ENCODE results near the gene SNX17.

Gene SNX17

DNA sequence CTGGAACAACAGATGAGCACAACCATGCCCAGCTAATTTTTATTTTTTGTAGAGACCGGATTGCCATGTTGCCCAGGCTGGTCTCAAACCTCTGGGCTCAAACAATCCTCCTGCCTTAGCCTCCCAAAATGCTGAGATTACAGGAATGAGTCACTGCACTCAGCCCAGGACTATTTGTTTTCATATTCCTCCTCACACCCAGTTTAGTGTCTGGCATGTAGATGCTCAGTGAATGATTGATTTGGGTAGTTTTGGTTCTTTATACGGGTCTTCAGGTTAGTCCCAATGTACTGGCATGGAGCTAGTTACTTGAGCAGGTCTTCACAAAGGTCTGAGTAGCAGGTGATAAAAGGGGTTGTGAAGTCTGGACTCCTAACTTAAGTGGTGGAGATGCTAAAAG, 6.5 kb upstream of the SNX17 start:
- DNase-seq (ENCODE audit: low spot score) = no peak

DNA sequence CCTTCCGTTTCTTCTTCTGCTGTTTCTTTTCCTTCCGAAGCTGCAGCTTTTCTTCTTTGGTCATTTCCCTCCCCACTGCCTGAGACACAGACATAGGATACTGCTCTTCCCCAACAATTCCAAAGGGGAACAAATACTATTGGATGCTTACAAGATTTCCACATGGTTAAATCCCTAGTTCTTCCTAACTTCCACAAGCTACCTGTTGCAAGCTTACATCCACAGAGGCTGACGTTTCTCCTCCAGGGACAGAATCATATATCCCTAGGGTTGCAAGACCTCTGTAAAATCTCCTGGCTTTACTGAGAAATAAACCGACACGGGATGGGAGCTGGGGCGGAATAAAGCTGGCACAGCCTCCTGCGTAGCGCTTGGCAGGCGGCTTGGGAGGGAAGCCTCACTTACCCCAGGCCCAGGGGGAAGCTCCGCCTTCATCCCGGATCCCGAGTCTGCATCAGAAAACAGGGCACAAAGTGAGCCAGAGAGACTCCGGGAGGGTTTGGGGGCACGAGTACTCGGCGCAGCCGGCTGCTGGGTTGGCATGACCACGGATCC, 868 bp upstream of the SNX17 start:
- peak; percentile 85 for DNase-seq (ENCODE audit: low spot score)

DNA sequence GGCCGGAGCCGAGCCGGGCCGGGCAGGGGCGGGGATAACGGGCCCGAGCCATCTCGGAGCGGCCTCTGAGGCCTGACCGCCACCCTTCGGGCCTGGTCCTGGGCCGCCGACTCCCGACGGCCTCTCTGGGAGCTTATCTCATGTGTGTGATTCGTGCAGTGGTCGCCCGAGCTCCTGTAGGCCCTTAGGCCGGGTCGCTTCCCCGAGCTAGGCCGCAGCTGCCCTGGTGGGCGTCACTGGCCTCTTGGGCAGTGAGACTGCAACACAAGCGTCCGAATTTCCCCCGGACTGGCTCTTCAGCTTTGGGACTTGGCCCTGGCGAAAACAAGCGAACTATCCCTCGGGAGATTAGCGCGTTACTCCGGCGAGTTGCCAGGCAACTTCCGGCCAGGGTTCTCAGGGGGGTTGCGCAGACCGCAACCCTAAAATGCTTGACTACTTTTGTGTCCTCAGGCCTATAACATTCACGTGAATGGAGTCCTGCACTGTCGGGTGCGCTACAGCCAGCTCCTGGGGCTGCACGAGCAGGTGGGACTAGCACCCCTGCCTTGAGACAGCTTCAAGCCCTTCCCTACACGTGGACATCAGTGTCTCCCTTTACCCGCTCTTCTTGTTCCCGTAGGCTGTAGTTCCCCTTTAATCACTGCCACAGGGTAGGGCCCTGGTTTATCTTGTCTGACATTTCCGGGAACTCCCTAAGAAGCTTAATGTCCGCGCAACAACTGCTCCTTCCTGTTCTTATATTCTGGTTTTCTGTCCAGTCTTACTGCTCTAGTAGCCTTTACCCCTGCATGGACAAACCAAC, 602 bp downstream of the SNX17 start:
- DNase-seq (ENCODE audit: low spot score) = no peak

DNA sequence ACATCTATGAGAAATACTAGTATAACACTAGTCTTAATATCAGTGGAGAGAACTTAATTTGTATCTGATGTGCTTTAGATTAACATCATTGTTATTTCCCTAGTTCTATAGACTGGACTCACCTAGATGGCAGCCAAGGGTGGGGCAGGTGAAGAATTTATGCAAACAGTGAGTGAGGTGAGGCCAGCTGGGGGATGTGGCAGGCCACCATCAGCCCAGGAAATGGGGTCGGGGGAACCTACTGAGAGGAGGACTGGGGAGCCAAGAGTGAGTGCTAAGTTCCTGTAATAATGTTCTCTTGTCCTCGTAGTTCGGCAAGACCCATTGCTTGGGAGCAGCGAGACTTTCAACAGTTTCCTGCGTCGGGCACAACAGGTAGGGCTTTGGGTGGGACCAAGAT, 2.5 kb downstream of the SNX17 start:
- no peak for DNase-seq (ENCODE audit: low spot score)

DNA sequence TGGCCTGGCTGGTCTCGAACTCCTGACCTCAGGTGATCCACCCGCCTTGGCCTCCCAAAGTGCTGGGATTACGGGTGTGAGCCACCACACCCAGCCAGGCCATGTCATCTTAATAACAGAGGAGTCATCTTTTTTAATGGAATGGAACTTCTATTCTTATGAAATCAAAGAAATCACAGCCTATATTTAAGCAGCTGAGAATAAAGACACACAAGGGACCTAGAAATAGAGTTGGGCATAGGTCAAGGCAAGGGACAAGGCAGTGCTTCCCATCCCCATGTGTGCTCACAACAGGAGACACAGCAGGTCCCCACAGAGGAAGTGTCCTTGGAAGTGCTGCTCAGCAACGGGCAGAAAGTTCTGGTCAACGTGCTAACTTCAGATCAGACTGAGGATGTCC, 3.2 kb downstream of the SNX17 start:
- DNase-seq (ENCODE audit: low spot score) = no peak

DNA sequence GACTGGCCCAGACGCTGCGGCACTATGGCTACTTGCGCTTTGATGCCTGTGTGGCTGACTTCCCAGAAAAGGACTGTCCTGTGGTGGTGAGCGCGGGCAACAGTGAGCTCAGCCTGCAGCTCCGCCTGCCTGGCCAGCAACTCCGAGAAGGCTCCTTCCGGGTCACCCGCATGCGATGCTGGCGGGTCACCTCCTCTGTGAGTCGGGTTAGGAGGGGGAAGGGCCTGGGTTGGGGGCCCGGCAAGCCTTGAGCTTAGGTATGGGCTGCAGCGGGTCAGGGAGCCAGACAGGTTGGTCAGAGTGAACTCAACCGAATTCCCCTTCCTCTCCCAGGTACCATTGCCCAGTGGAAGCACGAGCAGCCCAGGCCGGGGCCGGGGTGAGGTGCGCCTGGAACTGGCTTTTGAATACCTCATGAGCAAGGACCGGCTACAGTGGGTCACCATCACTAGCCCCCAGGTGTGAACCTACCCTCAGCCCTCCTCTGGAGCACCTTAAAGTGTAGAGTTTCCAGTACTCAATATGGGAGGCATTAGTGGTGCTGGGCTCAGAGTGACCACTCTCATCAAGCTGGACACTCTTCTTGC, 5.2 kb downstream of the SNX17 start:
- DNase-seq (ENCODE audit: low spot score) = no peak

DNA sequence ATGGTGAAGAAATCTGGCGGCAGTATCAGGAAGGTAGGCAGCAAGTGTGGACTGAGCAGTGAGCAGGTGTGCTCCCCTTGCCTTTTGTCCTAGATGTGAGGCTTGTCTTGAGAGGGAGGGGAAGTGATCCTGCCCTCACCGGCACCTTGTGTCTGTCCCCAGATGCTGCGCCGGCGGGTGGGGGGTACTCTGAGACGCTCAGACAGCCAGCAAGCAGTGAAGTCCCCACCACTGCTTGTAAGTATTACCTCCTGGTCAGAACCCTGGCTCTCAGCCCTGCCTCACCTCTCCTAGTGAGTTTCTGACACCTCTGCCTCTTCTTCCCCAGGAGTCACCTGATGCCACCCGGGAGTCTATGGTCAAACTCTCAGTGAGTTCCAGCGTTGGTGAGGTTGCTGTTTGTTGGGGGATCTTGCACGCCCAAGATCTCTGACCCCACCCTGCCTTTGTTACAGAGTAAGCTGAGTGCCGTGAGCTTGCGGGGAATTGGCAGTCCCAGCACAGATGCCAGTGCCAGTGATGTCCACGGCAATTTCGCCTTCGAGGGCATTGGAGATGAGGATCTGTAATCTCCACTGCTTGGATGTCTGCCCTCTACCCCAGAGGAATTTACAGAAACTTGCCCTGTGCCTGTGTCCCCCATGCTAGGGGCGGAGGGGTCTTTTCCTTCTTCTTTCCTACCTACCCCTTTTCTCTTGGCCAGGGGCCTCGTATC, 5.9 kb downstream of the SNX17 start:
- no peak for DNase-seq (ENCODE audit: low spot score)

DNA sequence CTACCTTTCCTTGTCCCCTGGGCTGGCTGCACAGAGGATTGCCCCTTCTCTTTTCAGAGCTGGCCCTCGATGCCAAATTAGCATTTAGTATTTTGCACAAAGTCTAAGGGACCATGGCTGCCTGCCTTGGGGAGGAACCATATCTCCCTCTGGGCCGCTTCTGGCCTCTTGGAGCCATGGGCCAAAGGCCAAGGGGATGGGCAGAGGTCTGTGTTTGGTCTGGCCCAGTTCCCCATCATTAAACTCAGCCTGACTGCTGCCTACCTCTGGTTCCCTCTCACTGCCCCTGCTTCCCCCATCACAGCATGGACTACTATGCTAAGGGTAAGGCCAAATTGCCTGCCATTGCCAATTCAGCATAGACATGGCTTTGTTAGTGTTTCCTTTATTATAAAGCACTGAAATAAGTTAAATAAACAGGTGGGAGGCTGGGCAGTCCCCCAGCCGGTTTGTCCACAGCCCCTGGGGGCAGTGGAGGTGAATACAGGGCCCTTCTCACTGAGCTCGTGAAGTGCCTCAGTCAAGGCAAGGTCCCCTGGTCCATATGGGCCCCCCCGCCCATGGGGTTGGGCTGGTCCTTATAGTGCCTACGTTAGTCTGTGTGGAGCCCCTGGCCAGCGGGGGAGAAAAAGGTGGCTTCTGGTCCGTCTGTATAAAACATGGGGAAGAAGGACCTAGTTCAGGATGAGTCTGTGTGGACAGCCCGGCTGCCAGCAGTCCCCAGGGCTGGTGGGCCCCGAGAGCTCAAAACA, 6.6 kb downstream of the SNX17 start:
- DNase-seq (ENCODE audit: low spot score) = no peak

DNA sequence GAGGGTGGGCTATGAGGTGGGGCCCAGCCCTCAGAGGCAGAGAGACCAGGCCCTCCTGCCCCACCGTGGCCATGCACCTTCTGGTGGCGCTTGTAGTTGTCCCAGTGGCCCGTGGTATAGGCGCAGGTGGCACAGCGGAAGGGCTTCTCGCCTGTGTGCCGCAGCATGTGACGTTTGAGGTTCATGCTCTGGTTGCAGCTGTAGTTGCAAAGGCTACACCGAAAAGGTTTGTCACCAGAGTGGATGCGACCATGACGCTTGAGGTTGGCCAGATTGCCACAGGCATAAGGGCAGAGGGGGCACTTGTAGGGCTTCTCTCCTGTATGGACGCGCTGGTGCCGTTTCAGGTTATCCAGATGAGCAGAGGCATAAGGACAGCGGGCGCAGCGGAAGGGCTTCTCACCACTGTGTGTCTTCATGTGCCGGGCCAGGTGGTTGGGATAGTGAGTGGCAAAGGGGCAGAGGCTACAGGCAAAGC, 7.2 kb downstream of the SNX17 start:
- DNase-seq (ENCODE audit: low spot score) = no peak

DNA sequence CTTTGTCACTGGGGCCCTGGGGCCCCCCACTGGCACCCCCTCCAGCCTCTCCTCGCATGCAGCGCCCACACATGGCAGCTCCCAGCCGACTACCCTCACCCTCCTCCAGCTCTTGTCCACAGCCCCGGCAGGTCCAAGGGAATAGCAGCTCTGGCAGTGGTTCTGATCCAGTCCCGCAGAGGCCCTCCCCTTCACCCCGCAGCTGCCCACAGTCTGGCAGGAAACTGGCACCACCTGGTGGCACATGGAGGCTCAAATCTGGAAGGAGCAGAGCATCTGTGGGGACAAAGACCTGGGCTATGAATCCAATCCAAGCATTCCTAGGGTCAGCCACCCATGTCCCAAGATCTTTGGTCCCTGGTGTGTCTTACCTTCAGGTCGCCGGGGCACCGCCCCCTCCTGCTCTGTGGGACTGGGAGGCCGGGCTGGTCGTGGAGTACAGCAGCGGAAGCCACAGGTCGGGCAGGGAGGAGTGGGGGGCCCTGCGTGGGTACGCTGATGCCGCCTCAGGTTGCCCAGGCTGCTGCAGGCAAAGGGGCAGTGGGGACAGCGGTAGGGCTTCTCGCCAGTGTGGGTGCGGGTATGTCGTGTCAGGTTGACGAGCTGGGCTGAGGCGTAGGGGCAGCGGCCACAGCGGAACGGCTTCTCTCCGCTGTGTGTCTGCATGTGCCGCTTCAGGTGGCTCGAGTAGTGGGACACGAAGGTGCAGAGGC, 7.8 kb downstream of the SNX17 start:
- DNase-seq (ENCODE audit: low spot score) = no peak

DNA sequence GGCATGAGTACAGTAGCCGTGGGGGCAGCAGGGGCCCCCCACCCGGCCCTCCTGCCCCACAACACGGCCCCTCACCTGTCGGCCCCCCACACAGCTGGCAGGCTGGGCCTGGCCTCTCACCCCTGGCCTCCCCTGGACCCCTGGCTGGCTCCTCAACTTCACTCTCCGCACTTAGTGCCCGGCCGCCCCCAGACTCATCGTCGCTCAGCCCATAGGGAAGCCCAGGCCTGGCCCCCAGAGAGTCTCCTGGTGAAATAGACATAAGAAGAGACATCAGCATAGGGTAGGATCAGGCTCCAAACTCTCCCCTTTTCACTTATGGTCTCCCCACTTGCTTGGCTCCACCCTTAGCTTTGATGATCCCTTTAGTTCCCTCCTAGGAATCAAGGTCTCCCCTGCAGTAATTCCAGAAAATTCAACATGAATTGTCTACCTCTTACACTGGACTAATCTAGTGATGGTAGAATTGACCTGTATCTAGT, 8.4 kb downstream of the SNX17 start:
- no peak for DNase-seq (ENCODE audit: low spot score)

DNA sequence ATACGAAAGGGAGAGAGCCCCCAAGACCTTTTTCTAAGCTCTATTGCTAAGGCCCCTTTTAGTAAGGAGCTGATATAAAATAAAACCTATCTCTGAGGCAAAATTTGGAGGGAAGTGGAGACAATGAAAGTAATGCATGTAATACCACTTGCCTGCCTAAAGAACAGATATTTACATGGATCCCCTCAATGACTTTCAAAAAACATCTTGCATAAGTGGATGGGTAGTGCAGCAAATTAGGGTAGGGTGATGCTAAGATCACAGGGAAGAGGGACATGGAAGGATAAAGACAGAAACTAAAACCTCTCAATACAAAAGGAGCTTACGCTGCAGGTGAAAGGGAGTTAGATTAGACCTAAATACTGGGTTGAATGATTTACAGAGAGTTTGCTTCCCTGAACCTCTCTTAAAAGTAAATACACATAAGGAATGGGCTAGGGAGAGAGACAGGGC, 9.0 kb downstream of the SNX17 start:
- no peak for DNase-seq (ENCODE audit: low spot score)

DNA sequence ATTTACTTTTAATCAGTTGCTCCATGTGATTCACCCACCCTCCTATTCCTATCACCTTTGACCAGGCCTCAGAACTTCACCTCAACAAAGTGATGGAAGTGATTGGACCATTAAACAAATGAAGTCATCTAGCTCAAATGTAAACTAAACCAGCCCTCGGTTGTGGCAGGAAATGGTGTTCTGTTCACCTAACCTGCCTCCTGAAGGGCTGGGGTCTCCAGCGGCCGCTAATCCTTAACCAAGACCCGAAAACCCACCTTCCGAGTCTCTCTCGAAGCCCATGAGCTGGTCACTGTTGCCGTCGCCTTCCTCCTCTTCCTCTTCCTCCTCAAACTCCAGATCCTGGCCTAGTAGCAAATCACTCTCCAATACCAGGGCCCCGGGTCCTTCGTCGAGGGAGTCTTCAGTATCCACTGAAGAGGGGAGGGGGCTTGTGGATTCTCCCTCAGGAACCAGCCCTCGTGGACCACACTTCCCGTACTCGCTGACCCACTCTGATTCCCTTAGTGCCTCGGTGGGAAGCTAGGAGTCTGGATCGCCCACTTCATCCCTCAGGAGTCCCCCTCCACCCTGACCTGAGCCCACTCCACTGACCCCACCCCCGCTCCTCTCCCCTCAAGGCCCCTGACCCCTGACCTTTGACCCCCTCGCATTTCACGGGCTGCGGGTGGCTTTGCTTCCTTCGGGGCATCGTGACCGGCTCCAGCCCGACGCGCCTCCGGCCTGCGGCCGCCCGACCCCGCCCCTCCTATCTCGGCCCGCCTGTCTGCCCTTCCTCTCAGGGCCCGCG, 9.6 kb downstream of the SNX17 start:
- peak; percentile 44 for DNase-seq (ENCODE audit: low spot score)

DNA sequence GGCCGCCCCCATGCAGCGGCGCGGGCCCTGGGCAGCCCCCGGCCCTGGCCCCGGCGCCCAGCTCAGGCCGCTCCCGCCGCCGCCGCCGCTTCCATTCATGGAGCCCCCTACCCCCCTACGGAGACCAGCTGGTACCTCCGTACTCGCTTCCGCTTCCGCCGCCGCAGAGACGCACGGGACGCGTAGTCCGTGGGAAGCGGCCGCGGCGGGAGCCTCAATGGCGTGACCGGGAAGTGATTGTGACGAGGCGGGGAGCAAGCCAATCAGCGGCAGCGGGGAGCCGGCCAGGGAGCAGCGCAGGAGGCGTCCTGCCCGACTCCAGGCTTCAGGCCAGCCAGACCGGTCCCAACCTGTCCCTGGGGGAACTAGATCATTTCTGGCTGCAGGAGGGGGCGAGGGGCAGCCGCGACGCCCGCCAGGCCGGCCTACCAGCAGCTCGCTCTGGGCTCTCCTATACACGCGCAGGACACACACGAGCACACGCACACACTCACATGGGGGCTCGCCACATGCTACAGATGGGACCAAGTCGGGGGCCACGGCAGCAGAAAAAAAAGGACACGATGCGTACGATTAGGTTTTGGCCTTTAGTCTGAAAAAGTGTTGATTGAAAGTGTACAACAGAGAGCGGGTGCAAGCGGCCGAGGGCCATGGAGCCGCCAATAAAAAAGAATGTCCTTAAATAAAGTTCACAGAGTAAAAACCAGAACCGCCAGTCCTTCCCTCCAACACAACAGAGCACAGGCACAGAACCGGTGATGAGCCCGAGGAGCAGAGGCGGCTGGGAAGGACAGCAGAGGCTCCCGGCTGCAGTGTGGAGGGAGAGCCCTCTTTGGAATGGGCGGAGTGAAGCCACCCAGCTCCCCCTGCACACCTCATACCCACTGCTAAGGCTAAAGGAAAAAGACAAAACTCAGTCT, 10.5 kb downstream of the SNX17 start, which contains the start of gene ZNF513:
Gene ZNF513, minus strand, starts transcription at position 109 of the 920 bp plus-strand sequence. CDS start 208 bp downstream, outside the sequence.
- DNase-seq (ENCODE audit: low spot score) = peak; percentile 79

DNA sequence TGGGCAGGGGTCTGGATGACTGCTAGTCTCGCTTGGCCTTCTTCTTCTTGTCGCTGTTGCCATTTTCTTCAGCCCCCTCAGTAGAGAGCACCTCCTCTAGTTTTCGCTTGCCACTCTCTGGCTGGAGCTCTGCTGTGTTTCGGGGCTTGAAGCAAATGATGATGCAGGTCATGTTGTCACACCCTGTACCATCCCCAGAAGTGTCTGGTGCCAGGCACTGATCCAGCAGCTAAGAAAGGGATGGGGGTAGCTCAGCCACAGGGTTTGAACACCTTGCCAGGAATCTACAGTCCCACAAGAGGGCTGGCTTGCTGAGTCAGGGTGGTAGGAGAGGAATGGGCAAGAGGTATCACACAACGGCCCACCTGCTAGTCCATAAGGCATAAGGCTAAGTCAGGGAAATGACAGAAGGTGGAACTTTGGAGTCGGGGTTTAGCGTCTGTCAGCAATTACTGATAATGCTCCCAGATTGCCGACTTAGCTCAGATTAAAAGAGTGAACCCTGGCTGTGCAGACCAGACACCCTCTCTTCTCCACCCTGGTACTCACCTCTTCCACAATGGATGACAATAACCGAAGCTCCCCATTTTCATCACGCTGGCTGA, 11.3 kb downstream of the SNX17 start:
- no peak for DNase-seq (ENCODE audit: low spot score)

DNA sequence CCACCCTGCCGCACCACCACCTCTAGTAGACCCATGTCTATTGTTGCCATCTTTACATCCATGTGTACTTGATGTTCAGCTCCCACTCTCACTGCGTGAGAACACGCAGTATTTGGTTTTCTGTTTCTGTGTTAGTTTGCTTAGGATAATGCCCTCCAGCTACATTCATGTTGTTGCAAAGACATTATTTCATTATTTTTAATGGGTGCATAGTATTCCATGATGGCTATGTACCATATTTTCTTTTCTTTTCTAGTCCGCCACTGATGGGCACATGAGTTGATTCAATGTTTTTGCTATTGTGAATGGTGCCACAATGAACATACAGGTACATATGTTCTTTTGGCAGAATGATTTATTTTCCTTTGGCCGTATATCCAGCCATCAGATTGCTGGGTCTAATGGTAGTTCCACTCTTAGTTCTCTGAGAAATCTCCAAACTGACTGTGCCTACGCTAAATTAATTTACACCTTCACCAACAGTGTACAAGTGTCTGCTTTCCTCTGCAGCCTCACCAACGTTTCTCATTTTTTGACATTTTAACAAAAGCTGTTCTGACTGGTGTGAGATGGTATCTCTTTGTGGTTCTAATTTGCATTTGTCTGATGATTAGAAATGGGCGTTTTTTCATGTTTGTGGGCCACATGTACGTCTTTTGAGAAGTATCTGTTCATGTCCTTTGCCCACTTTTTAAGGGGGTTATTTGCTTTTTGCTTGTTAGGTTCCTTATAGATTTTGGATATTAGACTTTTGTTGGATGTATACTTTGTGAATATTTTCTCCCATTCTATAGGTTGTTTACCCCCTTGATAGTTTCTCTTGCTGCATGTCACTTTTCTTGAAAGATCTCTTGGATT, 20.6 kb downstream of the SNX17 start:
- DNase-seq (ENCODE audit: low spot score) = no peak

DNA sequence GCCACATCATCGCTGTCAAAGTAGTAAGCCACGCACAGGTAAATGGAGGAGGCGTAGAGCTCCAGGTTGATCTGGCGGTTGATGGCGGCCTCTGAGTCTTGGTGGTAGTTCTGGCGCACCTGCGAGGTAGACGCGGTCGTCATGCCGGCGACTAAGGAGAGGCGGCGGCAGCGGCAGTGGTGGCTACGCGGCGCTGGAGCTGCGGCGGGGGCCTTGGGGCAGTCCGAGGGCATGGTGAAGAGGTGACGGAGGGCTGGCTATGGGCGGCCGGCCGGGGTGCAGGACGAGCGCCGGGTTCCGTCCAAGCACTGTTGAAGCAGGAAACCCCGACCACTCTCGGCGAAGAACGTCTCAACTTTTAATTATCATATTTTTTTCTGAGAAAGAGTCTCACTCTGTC, 22.8 kb downstream of the SNX17 start:
- DNase-seq (ENCODE audit: low spot score) = no peak

DNA sequence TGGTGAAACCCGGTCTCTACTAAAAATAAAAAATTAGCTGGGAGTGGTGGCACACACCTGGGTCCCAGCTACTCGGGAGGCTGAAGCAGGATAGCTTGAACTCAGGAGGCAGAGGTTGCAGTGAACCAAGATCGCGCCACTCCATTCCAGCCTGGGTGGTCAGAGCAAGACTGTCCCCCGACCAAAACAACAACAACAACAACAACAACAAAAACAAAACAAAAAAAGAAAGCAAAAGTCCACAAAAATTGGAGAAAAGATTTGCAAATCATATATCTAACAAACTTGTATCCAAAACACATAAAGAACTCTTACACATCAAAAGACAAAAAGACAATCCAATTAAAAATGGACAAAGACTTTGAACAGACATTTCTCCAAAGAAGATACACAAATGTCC, 28.5 kb downstream of the SNX17 start:
- DNase-seq (ENCODE audit: low spot score) = no peak

Data from HuH-7 (cell line).